Glomerular endothelial cell (primary cell): ENCODE results near the gene PERCC1. TPM values are rescaled to one million over a fixed set of nuclear protein-coding genes. Genes with fewer than 3 reads are reported as not detected.
"Not testable (repeated sequence)": the region's sequence is repeated elsewhere in the genome, so short reads cannot be mapped to it uniquely, and the experiment has no call there.

Source experiments
- DNase-seq: peaks from one replicate; pipeline ENCODE4 v3.0.0-alpha.2; 2011; ENCODE audit warnings: low read depth, low spot score; ENCODE audit errors: extremely low read depth
- total RNA-seq: library from RNA; depleted of rRNA; stranded (reverse); fragments of >200 nt; gene quantifications from 2 replicates; pipeline ENCODE4 v1.2.3, GENCODE V29; 2015

PERCC1 gene
- total RNA-seq, 1 donor from 2014 or later: not detected

DNA sequence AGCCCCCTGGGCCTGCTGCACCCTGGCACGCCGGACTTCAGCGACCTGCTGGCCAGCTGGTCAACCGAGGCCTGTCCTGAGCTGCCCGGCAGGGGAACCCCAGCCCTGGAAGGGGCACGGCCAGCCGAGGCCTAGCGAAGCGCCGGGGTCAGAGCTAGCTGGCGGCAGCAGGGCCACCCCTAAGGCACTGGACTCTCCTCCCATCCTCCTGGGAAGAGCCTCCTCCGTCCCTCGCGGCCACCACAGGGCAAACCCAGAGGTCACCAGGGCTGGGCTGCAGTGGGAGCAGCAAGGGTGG lies 2.3 kb downstream of the PERCC1 start:
- DNase-seq: no peak

DNA sequence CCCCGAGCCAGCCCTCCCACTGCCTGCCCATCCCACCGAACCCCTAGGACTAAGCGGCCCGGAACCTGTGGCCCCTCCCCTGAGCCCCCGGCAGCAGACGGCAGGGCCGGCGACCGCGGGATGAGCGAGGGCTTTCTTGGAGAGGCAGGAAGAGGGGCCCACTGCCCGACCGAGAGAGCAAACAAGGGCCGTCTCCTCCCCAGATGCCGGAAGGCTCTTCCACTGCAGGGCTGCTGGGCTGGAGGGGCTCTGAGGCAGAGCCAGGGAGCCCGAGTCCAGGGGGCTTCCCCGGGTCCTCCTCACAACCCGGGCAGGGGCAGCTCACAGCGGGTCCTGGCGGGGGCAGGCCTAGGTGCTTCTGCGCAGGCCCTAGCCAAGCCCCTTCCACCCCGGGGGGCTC lies 2.9 kb downstream of the PERCC1 start:
- DNase-seq: no peak

DNA sequence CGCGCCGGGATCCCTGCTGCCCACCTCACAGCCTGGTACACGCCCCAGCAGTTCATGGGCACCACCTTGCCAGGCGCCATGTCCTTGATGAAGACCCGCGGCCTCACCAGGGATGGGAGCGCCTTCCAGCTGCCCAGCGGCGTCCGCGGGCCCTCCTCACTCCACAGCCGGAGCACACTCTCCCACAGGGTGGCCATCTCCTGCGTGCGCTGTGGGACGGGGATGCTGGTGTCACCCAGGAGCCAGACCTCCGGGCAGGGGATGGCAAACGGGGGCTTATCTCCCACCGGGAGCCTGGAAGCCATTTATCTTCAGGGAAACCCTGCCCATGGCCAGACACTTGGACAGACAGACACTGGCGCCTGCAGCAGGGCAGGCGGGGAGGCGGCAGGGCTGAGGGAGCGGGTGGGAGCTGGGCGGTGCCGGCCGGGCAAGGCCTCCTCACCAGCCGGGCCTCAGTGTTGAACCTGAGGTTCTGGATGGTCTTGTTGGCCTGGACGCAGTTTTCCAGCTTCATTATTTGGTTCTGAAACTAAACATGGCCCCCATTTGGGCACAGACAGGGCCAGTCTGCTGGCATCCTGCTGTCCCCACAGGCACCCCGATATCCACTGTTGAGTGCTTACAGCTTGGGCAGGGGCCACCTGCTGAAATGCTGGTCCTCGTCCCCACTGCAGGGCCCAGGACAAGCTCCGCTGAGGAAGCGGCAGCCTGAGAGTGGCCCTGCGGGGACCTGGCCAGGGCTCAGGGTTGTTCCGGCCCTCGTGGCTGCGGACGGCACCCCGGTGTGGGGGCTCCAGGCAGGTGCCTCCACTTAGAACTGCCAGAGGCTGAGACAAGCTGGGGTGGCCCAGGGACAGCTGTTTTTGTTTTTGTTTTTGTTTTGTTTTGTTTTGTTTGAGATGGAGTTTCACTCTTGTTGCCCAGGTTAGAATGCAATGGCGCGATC lies 4.0 kb downstream of the PERCC1 start:
- no peak for DNase-seq

DNA sequence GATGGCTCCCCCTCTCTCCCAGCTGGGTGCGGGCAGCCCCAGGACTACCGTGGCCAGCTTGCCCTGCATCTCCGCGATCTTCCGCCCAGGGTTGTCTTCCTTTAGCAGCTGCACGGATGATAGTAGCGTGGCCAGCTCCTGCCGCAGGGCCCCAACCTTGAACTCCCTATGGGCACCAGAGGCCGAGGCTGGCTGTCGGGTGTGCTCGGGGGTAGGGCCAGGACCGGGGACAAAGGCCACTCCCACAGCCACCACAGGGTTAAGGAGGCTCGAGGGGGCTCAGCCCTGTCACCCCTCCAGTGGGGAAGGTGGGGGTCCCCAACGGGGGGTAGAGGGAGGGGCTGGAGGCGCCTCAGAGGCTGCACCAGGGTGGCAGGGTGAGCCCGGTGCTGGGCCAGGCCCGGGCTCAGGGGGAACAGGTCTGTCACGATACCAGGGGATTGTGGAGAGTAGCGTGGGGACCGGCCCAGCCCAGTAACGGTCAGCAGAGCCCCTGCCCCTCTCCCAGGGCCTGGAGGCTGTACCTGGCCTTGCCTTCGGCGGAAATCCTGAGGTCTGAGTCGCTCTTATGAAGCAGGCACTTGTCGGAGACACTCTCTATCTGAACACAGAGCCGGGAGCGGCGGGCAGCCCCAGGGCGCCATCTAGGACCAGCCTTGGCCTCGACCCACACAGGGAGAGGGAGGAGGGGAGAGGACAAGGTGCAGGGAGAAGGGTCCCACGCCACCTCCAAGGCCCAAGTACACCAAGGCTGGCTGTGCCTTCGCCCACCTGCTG lies 5.2 kb downstream of the PERCC1 start:
- DNase-seq: no peak

DNA sequence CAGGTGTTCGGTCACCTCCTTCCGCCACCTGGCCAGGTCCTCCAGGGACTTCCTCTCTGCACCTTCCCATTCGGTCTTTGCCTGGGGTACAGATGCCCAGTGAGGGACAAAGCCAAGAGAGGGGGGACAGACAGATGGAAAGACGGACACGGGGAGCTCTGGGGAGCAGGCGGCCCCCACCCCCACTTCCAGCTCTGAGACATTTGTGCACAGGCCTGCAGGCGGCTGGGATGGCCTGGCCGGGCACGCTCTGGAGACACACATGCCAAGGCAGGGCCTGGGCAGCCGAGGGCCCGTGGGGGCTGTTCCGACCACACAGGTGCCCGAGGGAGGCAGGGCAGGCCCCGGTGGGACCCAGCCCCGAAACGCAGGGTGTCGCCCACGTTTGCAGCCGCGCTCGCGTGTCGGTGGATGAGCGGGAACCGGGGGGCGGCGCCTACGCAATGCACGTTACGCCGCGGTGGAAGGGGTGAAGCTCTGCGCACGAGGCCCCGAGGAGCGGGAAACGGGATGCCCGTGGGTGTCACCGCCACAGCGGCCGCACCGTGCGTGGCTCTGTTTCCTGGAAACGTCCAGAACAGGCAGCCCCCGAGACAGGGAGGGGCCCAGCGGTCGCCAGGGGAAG lies 6.0 kb downstream of the PERCC1 start:
- no peak for DNase-seq

DNA sequence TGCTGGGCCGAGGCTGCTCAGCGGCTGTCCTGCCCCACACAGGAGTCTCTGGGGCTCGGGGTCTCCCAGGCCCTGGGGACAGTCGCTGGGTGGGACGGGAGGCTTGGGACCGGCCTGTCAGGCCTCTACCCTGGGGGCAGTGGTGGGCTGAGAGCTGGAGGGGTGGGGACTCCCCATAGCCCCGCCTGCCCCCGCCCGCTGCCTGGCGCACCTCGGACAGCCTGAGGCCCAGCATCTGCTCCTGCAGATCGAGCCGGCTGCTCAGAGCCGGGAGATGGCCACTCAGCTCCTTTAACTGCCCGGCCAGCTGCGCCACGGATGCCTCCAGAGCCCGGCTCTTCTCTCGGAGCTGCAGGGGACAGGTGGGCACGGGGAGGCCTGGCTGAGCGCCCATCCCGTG lies 6.7 kb downstream of the PERCC1 start:
- no peak for DNase-seq

DNA sequence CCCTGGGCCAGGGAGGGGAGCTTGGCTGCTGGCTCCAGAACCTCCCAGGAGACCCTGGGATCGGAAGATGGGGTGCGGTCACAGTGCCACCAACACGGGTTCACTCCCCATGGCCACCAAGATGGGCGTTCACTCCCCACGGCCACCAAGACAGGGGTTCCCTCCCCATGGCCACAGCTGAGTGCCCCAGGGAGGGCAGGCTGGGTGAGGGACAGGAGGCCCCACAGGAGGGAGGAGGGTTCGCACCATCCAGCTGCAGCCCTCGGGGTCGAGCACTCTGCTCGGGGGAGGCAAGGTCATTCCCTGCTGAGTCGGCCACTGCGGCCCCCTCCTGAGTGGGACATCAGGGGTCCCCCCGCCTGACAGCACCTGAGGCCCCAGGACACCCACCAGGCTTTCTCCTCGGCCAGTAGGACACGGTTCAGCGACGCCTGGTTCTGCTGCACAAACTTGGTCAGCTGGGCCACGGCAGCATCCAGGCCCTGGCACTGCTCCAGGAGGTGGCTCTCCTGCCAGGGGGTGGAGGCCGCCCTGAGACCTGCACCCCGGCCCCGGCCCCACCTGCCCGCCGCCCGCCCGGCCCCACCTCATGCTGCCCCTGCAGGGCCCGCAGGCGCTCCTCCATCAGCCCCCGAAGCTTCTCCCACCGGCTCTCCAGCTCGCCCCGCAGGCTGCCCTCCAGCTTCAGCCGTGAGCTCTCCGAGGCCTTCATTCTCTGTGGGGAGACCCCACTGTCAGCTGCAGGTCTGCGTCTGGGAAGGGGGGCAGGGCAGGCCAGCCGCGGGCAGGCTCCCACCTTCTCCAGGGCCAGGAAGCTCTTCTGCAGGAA lies 7.6 kb downstream of the PERCC1 start:
- no peak for DNase-seq

DNA sequence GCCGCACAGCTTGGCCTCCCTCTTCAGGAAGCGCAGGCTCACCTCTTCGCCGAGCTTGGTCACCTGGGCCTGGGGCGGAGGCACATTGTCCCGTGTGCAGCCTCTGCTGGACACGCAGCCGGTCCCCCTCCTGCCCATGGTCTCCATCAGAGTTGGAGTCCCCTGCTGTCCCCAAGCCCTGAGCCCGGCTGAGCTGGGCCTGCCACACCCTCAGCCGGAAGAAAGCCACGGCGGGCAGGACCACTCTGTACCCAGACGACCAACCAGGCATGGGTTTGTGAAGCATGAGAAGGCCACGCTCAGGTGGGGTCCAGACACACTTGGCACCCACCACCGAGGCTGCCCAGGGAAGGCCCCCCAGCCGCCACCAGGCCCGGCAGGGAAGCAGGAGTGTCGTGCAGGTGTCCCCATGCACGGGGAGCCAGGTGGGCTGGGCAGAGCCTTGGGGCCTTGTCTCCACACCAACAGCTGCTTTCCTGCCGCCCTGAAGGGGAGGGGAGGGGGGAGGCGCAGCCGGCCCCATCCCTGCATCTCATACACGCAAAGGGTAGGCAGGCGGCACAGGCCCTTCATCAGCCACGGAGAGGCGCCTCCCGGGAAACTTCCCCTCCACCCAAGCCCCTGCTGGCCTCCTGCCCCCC lies 8.3 kb downstream of the PERCC1 start:
- no peak for DNase-seq

DNA sequence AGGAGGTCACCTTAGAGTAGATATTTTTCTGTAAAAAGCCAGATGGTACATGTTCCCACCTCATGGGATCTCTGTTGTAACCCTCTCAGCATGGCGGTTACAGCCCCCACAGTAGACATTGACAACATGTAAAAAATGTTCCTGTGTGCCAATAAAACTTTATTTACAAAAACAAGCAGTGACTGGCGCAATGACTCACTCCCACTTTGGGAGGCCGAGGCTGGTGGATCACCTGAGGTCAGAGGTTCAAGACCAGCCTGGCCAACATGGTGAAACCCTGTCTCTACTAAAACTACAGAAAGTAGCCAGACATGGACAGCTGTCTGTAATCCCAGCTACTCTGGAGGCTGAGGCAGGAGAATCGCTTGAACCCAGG lies 8.8 kb downstream of the PERCC1 start:
- not testable (repeated sequence) for DNase-seq

DNA sequence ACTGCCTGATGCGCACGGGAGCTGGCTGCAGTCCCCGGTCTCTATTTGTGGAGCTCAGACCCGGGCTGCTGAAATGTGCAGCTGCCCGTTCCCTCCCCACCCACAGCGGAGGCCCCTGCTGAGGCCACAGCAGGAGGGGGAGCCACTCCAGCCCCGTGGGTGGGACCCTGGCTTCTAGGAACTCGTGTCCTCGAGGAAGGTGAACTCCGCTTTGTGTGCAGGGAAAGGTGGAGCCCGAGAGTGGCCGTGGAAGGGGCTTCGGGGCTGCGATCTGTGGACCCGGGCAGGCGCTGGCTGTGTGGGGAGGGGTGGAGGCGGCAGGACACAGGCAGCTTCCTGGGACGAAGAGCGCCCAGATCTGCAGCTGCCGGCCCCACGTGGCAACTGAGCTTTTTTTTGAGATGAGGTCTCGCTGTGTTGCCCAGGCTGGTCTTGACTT lies 10.5 kb downstream of the PERCC1 start:
- no peak for DNase-seq

DNA sequence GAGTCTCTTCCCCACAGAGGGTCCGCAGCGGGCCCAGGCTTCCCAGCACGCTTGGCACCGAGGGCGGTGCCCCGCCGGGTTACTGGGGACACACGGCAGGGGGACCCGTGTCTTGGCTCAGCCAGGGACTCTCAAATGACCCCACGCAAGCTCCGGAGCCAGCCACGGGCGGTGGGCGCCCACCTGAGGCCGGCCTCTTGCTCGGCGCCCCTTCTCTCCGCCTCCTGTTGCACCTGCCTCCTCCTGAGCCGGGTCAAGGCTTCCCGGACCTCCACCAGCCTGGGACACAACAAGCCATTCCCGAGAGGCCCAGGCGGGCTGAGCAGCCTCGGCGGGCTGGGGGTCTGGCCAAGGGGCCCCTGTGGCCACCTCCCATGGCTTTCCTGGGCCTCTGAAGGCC lies 11.8 kb downstream of the PERCC1 start:
- DNase-seq: no peak

DNA sequence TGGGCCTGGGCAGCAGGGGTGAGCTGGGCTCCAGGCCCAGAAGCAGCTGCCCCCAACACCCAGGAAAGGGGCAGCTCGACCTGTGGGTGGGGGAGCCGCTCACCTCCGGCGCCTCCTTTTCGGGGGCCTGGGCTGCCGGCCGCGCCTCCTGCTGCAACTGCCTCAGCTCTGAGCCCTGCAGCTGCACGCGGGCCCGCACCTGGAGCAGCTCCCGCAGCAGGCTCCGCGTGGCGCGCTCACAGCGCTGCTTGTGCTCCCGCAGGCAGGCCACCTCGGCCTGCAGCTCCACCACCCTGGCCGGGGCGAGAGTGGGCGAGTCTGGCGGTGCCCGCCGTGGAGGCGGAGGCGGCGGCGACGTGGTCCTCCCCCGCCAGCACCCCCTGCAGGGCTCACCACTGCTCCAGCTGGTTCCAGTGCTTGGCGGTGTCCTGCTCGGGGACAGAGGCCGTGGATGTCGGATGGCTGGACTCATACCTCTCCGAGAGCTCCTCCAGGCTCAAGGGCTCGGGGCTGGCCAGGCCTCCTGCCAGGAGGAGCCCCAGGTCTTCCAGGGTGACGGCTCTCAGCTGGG lies 12.6 kb downstream of the PERCC1 start:
- DNase-seq: no peak

DNA sequence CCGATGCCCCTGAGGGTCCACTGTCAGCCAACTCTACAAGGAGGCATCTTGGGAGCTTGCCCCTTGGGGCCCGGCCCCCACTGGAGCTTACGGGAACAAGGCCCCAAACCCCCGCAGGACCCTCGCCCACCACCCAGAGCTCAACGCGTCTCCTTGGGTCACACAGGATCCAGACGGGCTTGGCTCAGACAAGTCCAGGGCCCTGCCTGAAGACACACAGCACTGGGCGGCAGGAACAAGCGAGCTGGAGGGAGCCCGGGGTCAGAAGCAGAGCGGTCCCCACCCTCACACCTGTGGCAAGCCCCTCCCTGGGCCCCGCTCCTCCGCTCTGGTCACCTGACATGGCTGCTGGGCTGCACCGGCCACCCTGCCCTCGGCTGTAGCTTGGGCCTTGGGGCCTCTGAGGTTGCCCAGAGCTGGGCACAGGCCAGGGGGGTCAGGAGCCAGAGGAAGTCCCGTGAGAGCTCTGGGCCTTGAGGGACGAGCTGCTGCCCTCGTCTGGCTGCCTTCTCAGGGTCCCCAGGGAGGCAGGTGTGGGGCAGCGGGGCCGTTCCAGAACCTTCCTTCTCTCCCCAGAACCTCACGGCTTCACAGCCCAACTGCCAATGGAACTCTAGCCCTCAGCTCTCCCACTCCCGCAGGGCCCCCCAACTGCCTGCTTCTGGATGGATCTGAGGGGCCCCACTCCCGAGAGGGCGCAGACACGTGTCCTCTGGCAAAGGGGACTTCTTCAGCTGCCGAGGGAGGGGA lies 13.3 kb downstream of the PERCC1 start, which contains the start of gene CCDC154:
CCDC154 (minus strand) TSS at position 577 of the 750 bp plus-strand sequence; CDS start at position 343, 234 bp downstream.
- no peak for DNase-seq

DNA sequence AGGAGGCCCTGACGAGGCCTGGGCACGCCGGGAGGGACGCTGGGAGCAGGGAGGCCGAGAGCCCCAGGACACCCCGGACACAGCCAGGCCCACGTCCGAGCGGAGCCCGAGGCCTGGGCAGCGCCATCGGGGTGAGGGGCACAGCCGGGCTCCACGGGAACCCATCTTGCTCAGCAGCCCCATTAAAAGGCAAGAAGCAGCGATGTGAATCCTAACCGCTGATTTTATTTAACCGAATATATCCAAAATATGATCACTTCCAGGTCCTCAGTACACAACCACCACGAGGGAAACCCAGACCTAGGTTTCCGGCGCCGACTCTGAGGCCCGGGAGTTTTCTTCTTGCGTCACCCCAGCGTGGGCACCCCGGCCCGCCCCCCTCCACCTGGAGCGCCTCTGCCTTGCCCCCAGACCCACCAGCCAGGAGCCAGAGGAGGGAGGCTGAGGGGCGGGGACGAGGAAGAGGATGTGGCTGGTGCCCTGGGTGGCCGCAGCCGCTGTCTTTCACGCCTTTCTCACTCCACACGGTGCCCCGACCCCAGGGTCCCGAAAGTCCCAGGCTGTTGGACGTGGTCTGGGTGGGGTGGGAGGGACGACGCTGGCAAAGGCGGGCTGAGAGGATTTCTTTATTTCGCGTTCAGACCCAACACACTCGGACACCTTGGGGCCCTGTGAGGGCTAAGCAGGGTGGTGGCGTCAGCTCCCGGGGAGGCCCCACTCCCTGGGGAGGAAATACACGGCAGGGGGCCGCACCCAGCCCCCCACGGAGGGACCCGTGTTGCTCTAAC lies 14.0 kb downstream of the PERCC1 start:
- DNase-seq: no peak

DNA sequence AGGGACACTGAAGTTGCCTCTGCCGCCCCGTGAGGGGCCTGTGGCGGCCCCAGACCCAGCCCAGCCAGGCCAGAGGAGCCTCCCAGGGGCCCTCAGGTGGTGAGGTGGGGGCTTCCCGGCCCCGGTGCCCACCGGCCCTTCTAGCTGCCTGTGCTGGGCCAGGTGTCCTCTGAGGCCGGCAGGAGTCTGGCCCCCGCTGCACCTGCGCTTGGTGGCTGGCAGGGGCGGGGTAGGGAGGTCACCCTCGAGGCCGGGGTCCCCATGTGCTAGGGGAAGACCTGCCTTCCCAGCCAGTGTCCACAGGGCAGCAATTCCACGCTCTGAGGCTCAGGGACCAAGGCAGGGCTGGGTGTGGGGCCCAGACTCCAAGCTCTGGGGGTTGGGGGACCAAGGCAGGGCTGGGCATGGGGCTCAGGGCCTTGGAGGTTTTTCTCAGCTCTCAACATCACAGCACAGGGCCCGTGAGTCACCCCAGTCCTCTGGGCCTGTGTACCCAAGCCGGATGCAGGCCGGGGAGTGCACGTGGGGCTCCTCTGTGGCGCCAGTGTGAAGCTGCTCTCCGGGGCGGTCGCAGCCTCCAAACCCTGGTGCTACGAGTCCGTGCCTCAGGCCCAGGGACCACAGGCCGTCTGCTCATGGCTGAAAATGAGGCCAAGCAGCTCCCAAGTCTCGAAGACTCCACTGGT lies 14.8 kb downstream of the PERCC1 start:
- DNase-seq: no peak

DNA sequence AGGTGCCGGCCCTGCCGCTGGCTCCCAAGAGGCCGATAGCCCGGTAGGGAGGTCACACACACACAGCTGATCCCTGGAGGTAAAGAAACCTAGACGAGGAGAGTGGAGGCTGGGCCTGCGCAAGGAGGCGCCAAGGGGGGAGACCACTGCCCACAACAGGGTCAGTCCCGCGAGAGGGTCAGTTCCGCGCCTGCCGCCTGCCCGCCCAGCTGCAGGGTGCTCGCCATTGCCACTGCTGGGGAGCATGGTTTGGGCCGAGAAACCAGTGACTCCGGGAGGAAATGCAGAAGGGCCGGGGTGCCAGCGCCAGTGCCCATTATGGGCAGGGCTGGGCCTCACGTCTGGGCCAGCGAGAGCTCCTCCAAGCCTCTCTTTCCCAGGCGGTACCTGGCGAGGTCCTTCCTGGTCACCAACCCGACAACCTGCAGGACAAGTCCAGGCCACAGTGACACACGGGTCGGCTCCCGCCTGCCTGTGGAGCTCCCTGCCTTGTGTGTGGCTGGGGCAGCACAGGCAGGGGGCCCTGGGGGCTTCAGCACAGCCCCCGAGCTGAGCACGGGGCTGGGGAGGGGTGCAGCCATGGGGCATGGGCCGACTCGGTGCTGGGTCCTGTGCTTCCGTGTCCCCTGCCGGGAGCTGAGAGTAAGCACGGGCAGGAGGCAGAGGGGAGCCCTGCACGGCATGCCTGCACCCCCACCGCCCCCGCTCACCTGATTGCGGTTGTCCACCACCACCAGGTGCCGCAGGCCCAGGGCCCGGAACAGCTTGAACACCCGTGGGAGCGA lies 15.6 kb downstream of the PERCC1 start:
- DNase-seq: no peak

DNA sequence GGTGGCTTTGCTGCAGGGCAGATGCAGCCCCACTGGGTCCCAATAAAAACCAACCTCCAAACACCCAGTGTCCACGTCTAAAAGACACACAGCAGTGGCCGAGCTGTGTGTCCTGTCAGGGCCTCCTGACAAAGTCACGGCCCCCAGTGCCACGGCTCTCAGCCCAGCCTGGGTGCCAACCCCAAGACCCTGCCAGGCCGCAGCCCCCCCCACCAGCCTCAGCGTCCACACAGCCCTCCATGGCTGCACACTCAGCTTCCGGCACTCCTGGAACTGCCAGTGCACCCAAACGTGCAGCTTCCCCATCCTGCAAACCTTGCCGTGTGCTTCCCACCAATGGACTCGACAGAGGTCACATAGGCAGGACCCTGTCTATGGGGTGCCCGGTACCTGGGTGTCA lies 17.1 kb downstream of the PERCC1 start:
- no peak for DNase-seq
